ENCODE measurements around the gene HSF2.
A peak's percentile ranks its signal among the peaks of the same experiment; 100 is the strongest.

The HSF2 gene

GRCh38 chr6:122399348-122400120 lies at the start of gene HSF2:
Gene HSF2 (plus strand): TSS chr6:122399652. CDS start chr6:122399738, 86 bp downstream.
- DNase-seq (ENCODE audit: low read depth in 2 of 3, low spot score in 1 of 3): peak; percentile 82 to 96 (median 91)

- no peak for DNase-seq (ENCODE audit: low read depth in 2 of 3, low spot score in 1 of 3)
Observed at GRCh38 chr6:122352981-122353664, 46.3 kb upstream of the HSF2 start.

GRCh38 chr6:122360809-122361208 lies 38.6 kb upstream of the HSF2 start:
- no peak for DNase-seq (ENCODE audit: low read depth in 2 of 3, low spot score in 1 of 3)

GRCh38 chr6:122361314-122361979 lies 38.0 kb upstream of the HSF2 start:
- DNase-seq (ENCODE audit: low read depth in 2 of 3, low spot score in 1 of 3): no peak

- DNase-seq (ENCODE audit: low read depth in 2 of 3, low spot score in 1 of 3): no peak
Observed at GRCh38 chr6:122363769-122364483, 35.5 kb upstream of the HSF2 start.

- DNase-seq (ENCODE audit: low read depth in 2 of 3, low spot score in 1 of 3): no peak
Observed at GRCh38 chr6:122365775-122366403, 33.6 kb upstream of the HSF2 start.

GRCh38 chr6:122367171-122367570 lies 32.3 kb upstream of the HSF2 start:
- no peak for DNase-seq (ENCODE audit: low read depth in 2 of 3, low spot score in 1 of 3)

- no peak for DNase-seq (ENCODE audit: low read depth in 2 of 3, low spot score in 1 of 3)
Observed at GRCh38 chr6:122369536-122369935, 29.9 kb upstream of the HSF2 start.

- DNase-seq (ENCODE audit: low read depth in 2 of 3, low spot score in 1 of 3): no peak
Observed at GRCh38 chr6:122372647-122373046, 26.8 kb upstream of the HSF2 start.

GRCh38 chr6:122374307-122374706 lies 25.1 kb upstream of the HSF2 start:
- DNase-seq (ENCODE audit: low read depth in 2 of 3, low spot score in 1 of 3): no peak

GRCh38 chr6:122376246-122376645 lies 23.2 kb upstream of the HSF2 start:
- DNase-seq (ENCODE audit: low read depth in 2 of 3, low spot score in 1 of 3): no peak

GRCh38 chr6:122381494-122382265 lies 17.8 kb upstream of the HSF2 start:
- DNase-seq (ENCODE audit: low read depth in 2 of 3, low spot score in 1 of 3): peak in 2 of 3 donors; percentile 32 to 47

GRCh38 chr6:122385857-122386612 lies 13.4 kb upstream of the HSF2 start:
- no peak for DNase-seq (ENCODE audit: low read depth in 2 of 3, low spot score in 1 of 3)

GRCh38 chr6:122388945-122389344 lies 10.5 kb upstream of the HSF2 start:
- DNase-seq (ENCODE audit: low read depth in 2 of 3, low spot score in 1 of 3): no peak

GRCh38 chr6:122389704-122390372 lies 9.6 kb upstream of the HSF2 start:
- DNase-seq (ENCODE audit: low read depth in 2 of 3, low spot score in 1 of 3): no peak

GRCh38 chr6:122392564-122393350 lies 6.7 kb upstream of the HSF2 start:
- DNase-seq (ENCODE audit: low read depth in 2 of 3, low spot score in 1 of 3): no peak

- DNase-seq (ENCODE audit: low read depth in 2 of 3, low spot score in 1 of 3): no peak
Observed at GRCh38 chr6:122393351-122393896, 6.0 kb upstream of the HSF2 start.

GRCh38 chr6:122394016-122394415 lies 5.4 kb upstream of the HSF2 start:
- DNase-seq (ENCODE audit: low read depth in 2 of 3, low spot score in 1 of 3): no peak
